ENCODE data around the gene RAB37. TPM values are rescaled to one million over a fixed set of nuclear protein-coding genes. Genes with fewer than 3 reads are reported as not detected.

The RAB37 gene
- total RNA-seq, 1 experiment from 2014 or later, result 8.9 TPM

GRCh38 chr17:74764751-74765286 lies 27.8 kb downstream of the RAB37 start:
- H3K36me3 Mint-ChIP-seq, result peaks cover 14% of the 10 kb centered on the region
- H3K27ac Mint-ChIP-seq, result no peak overlapping the region; the same call in 1 of the 2 replicates
- TF ChIP-seq ZMAT4 (CRISPR knock-in tag; IDR thresholded peaks at IDR 0.05), result no peak
- TF ChIP-seq ZNF232 (CRISPR knock-in tag; IDR thresholded peaks at IDR 0.05), result no peak
- no peak for TF ChIP-seq ATF3 (CRISPR knock-in tag; conservative IDR thresholded peaks at IDR 0.05)
- TF ChIP-seq ZNF121 (CRISPR knock-in tag; IDR thresholded peaks at IDR 0.05), result no peak
- TF ChIP-seq, protein P1, sequence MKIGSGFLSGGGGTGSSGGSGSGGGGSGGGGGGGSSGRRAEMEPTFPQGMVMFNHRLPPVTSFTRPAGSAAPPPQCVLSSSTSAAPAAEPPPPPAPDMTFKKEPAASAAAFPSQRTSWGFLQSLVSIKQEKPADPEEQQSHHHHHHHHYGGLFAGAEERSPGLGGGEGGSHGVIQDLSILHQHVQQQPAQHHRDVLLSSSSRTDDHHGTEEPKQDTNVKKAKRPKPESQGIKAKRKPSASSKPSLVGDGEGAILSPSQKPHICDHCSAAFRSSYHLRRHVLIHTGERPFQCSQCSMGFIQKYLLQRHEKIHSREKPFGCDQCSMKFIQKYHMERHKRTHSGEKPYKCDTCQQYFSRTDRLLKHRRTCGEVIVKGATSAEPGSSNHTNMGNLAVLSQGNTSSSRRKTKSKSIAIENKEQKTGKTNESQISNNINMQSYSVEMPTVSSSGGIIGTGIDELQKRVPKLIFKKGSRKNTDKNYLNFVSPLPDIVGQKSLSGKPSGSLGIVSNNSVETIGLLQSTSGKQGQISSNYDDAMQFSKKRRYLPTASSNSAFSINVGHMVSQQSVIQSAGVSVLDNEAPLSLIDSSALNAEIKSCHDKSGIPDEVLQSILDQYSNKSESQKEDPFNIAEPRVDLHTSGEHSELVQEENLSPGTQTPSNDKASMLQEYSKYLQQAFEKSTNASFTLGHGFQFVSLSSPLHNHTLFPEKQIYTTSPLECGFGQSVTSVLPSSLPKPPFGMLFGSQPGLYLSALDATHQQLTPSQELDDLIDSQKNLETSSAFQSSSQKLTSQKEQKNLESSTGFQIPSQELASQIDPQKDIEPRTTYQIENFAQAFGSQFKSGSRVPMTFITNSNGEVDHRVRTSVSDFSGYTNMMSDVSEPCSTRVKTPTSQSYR (CRISPR knock-in tag; IDR thresholded peaks at IDR 0.05), result no peak
- TF ChIP-seq ATF1 (CRISPR knock-in tag; IDR thresholded peaks at IDR 0.05), result no peak
- no peak for TF ChIP-seq MAX (CRISPR knock-in tag; IDR thresholded peaks at IDR 0.05)
- TF ChIP-seq ZNF317 (CRISPR knock-in tag; IDR thresholded peaks at IDR 0.05; ENCODE audit: borderline replicate concordance, low read depth), result no peak
- no peak for TF ChIP-seq OVOL2 (CRISPR knock-in tag; IDR thresholded peaks at IDR 0.05; ENCODE audit: borderline replicate concordance)
- TF ChIP-seq, protein P2, sequence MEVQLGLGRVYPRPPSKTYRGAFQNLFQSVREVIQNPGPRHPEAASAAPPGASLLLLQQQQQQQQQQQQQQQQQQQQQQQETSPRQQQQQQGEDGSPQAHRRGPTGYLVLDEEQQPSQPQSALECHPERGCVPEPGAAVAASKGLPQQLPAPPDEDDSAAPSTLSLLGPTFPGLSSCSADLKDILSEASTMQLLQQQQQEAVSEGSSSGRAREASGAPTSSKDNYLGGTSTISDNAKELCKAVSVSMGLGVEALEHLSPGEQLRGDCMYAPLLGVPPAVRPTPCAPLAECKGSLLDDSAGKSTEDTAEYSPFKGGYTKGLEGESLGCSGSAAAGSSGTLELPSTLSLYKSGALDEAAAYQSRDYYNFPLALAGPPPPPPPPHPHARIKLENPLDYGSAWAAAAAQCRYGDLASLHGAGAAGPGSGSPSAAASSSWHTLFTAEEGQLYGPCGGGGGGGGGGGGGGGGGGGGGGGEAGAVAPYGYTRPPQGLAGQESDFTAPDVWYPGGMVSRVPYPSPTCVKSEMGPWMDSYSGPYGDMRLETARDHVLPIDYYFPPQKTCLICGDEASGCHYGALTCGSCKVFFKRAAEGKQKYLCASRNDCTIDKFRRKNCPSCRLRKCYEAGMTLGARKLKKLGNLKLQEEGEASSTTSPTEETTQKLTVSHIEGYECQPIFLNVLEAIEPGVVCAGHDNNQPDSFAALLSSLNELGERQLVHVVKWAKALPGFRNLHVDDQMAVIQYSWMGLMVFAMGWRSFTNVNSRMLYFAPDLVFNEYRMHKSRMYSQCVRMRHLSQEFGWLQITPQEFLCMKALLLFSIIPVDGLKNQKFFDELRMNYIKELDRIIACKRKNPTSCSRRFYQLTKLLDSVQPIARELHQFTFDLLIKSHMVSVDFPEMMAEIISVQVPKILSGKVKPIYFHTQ (CRISPR knock-in tag; IDR thresholded peaks at IDR 0.05), result no peak
- TF ChIP-seq ZNF219 (CRISPR knock-in tag; IDR thresholded peaks at IDR 0.05; ENCODE audit: borderline replicate concordance), result no peak
- no peak for TF ChIP-seq NFE2L1 (CRISPR knock-in tag; IDR thresholded peaks at IDR 0.05)
- no peak for TF ChIP-seq IRF2 (CRISPR knock-in tag; IDR thresholded peaks at IDR 0.05; ENCODE audit: borderline replicate concordance, low read depth)
- H3K4me3 Mint-ChIP-seq, result no peak overlapping the region
- no peaks in the 10 kb centered on the region for H3K27me3 Mint-ChIP-seq (ENCODE audit: low read depth)
- ChIA-PET POLR2A (interaction anchor here (1.4 kb wide), 1 partner anchor 98 kb away, joined by 3 read pairs; no protein-coding TSS in a partner anchor), CTCF (interaction anchor here (1.3 to 2.5 kb wide), 2 partner anchors 15 to 18 kb away, joined by 8 to 9 read pairs; no protein-coding TSS in a partner anchor)
- DNase-seq (ENCODE audit: low spot score) (no peak), ATAC-seq (no peak)
- H3K4me1 Mint-ChIP-seq, result peaks cover 21% of the 10 kb centered on the region
- H3K9me3 Mint-ChIP-seq, result no peaks in the 10 kb centered on the region

DNA sequence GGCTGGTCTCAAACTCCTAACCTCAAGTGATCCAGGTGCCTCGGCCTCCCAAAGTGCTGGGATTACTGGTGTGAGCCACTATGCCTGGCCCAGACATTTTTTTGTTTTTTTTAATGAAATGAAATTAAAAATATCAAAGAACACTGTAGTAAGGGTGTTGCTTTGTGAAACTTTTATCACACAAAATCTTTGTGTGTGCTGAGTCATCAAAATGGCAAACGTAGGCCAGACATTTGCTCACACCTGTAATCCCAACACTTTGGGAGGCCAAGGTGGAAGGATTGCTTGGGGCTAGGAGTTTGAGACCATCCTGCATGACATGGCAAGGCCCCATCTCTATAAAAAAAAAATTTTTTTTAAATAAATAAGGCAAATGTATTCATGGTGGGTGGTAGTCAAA lies 29.4 kb downstream of the RAB37 start:
- ChIA-PET POLR2A (no interaction called here), CTCF (interaction anchor here (2.3 to 12.0 kb wide), 2 partner anchors 20 to 29 kb away, joined by 6 to 262 read pairs; partner anchors contain the start of gene RAB37)
- Mint-ChIP-seq H3K9me3 (no peaks in the 10 kb centered on the region), H3K36me3 (peaks cover 22% of the 10 kb centered on the region), H3K4me3 (no peak overlapping the region), H3K4me1 (peaks cover 11% of the 10 kb centered on the region), H3K27me3 (ENCODE audit: low read depth) (no peaks in the 10 kb centered on the region), H3K27ac (no peak overlapping the region)
- no peak for DNase-seq (ENCODE audit: low spot score)
- ATAC-seq, result no peak
- TF ChIP-seq ZBTB21 (CRISPR knock-in tag; IDR thresholded peaks at IDR 0.05; ENCODE audit: borderline replicate concordance) (no peak), NR2C2 (CRISPR knock-in tag; IDR thresholded peaks at IDR 0.05) (no peak), MXD4 (CRISPR knock-in tag; IDR thresholded peaks at IDR 0.05; ENCODE audit: borderline replicate concordance) (no peak), CDX4 (CRISPR knock-in tag; IDR thresholded peaks at IDR 0.05; ENCODE audit: borderline replicate concordance) (no peak), JAZF1 (CRISPR knock-in tag; IDR thresholded peaks at IDR 0.05) (no peak), HMGXB4 (CRISPR knock-in tag; IDR thresholded peaks at IDR 0.05) (no peak), CREM (CRISPR knock-in tag; IDR thresholded peaks at IDR 0.05) (no peak), SMAD4 (CRISPR knock-in tag; IDR thresholded peaks at IDR 0.05) (no peak), KAT7 (CRISPR knock-in tag; IDR thresholded peaks at IDR 0.05; ENCODE audit: borderline replicate concordance) (no peak)
- TF ChIP-seq, protein P1 (CRISPR knock-in tag; IDR thresholded peaks at IDR 0.05), result no peak

All from WTC11 (cell line).